Gastroesophageal sphincter (tissue), 4 donors: Measurements from ENCODE around the gene FASTKD3. TPM values are rescaled to one million over a fixed set of nuclear protein-coding genes. Genes with fewer than 3 reads are reported as not detected.

Experiments used
- ATAC-seq: fragments of 150-250 bp; one replicate; pipeline ENCODE4 v1.9.1; 2016; ENCODE audit warnings: mild to moderate bottlenecking, moderate library complexity
- H3K27ac ChIP-seq, 4 donors: fragments of 200-600 bp; sonication (generic) in 3 of 4; 1 replicate in 3 of 4; 2 replicates in 1 of 4; pipeline ENCODE4 v1.5.1; 2016 to 2019
- H3K27me3 ChIP-seq: fragments of 200-600 bp; sonication (generic); one replicate; pipeline ENCODE4 v1.5.1; 2019
- H3K36me3 ChIP-seq, 2 donors: fragments of 200-600 bp; sonication (generic); one replicate each; pipeline ENCODE4 v1.5.1; 2019; ENCODE audit warnings: control low read depth in 1 of 2
- H3K4me1 ChIP-seq, 3 donors: fragments of 200-600 bp; sonication (generic); 1 replicate in 2 of 3; 2 replicates in 1 of 3; pipeline ENCODE4 v1.5.1; 2016 to 2019; ENCODE audit warnings: control low read depth in 2 of 3
- H3K4me3 ChIP-seq, 2 donors: fragments of 200-600 bp; sonication (generic); one replicate each; pipeline ENCODE4 v1.5.1; 2019; ENCODE audit warnings: mild to moderate bottlenecking in 1 of 2, moderate library complexity in 1 of 2
- H3K9me3 ChIP-seq, 3 donors: fragments of 200-600 bp; sonication (generic); one replicate each; pipeline ENCODE4 v1.5.1; 2017 to 2019; ENCODE audit warnings: control low read depth in 2 of 3
- CTCF ChIP-seq, 4 experiments: fragments of 200-600 bp in 2 of 4; fragments of 450-650 bp in 2 of 4; sonication (generic) in 1 of 4; IDR thresholded peaks; one replicate each; pipeline ENCODE4 v1.5.1; 2017 to 2019; ENCODE audit warnings: antibody characterized with exemption in 4 of 4, mild to moderate bottlenecking in 2 of 4, moderate library complexity in 2 of 4
- EP300 ChIP-seq: sonication (generic); formaldehyde crosslinking; IDR thresholded peaks from one replicate; pipeline ENCODE4 v1.6.1; 2017; ENCODE audit warnings: antibody characterized with exemption, mild to moderate bottlenecking
- POLR2A ChIP-seq, 2 donors: fragments of 450-650 bp; IDR thresholded peaks; one replicate each; pipeline ENCODE4 v1.6.1; 2017; ENCODE audit warnings: antibody characterized with exemption in 2 of 2, mild to moderate bottlenecking in 2 of 2, moderate library complexity in 1 of 2
- POLR2AphosphoS5 ChIP-seq: sonication (generic); formaldehyde crosslinking; IDR thresholded peaks from one replicate; pipeline ENCODE4 v1.6.1; 2017; ENCODE audit warnings: antibody characterized with exemption
- WGBS, 2 donors: methylation state at CpG; one replicate each; pipeline ENCODE4 v1.1.5; 2018; ENCODE audit warnings: low coverage in 1 of 2; 5-methylcytosine and 5-hydroxymethylcytosine counted together
- total RNA-seq, 4 donors: library from RNA; depleted of rRNA; stranded (reverse); fragments of >200 nt; gene quantifications; one replicate each; pipeline ENCODE4 v1.1.0, GENCODE V29; 2016

Gene FASTKD3
- total RNA-seq, 4 donors from 2014 or later: 4.6 to 14.4 (median 10.1) TPM

DNA sequence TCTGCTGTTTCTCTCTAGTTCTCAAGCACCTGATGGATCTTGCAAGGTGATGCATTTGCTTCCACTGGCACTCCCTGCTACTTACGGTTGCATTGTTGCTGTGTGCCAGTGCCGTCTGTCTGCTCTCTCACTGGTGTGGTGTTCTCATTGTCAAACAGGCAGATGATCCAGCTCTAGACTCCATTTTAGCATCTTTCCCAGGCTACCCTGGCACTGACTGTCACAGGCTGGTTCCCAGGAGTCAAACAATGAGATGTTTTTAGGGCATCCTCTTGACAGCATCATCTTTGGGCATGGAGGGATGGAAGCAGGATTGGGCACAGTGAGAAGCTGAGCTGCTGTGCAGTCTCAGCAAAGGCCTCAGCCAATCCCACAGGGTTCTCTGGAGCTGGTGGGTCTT is 13.0 kb upstream of the FASTKD3 start:
- no peak overlapping the region for H3K4me3 ChIP-seq
- no peak for TF ChIP-seq POLR2AphosphoS5
- TF ChIP-seq CTCF (IDR thresholded peaks at IDR 0.05): no peak
- no peak for TF ChIP-seq EP300
- no peak for TF ChIP-seq POLR2A (IDR thresholded peaks at IDR 0.05)
- H3K4me1 ChIP-seq: no peaks in the 10 kb centered on the region
- H3K27me3 ChIP-seq: no peaks in the 10 kb centered on the region
- H3K27ac ChIP-seq: no peak overlapping the region
- peaks cover 6 to 99% of the 10 kb centered on the region in 2 donors for H3K36me3 ChIP-seq
- WGBS, 2 donors: 94 to 100% methylated on average over 1 to 2 of the region's 2 CpGs
- no peaks in the 10 kb centered on the region for H3K9me3 ChIP-seq
- no peak for ATAC-seq

GRCh38 chr5:7881091-7881490 is 12.3 kb upstream of the FASTKD3 start:
- H3K9me3 ChIP-seq: no peaks in the 10 kb centered on the region
- H3K27ac ChIP-seq: no peak overlapping the region
- H3K36me3 ChIP-seq: peaks cover 11 to 99% of the 10 kb centered on the region in 2 donors
- H3K4me1 ChIP-seq: no peaks in the 10 kb centered on the region
- H3K4me3 ChIP-seq: no peak overlapping the region
- no peak for ATAC-seq
- WGBS, 2 donors: 83% methylated on average over 2 of the region's 4 CpGs; no CpG with 5 or more reads in 1 of the 2 donors
- no peaks in the 10 kb centered on the region for H3K27me3 ChIP-seq
- TF ChIP-seq EP300: no peak
- TF ChIP-seq POLR2AphosphoS5: no peak
- TF ChIP-seq CTCF (IDR thresholded peaks at IDR 0.05): no peak
- TF ChIP-seq POLR2A (IDR thresholded peaks at IDR 0.05): no peak

GRCh38 chr5:7878381-7878873 is 9.6 kb upstream of the FASTKD3 start:
- Histone ChIP-seq H3K9me3 (no peaks in the 10 kb centered on the region), H3K27me3 (no peaks in the 10 kb centered on the region), H3K4me3 (no peak overlapping the region), H3K27ac (no peak overlapping the region), H3K4me1 (no peaks in the 10 kb centered on the region), H3K36me3 (peaks cover 11 to 90% of the 10 kb centered on the region in 2 donors)
- TF ChIP-seq POLR2AphosphoS5: no peak
- TF ChIP-seq CTCF (IDR thresholded peaks at IDR 0.05): no peak
- no peak for TF ChIP-seq POLR2A (IDR thresholded peaks at IDR 0.05)
- no peak for TF ChIP-seq EP300
- ATAC-seq: no peak

GRCh38 chr5:7877851-7878250 is 9.0 kb upstream of the FASTKD3 start:
- ATAC-seq: no peak
- no peaks in the 10 kb centered on the region for H3K27me3 ChIP-seq
- no peak for TF ChIP-seq CTCF (IDR thresholded peaks at IDR 0.05)
- no peak for TF ChIP-seq POLR2AphosphoS5
- no peak for TF ChIP-seq POLR2A (IDR thresholded peaks at IDR 0.05)
- no peak for TF ChIP-seq EP300
- H3K4me1 ChIP-seq: peaks cover 0 to 1% (median 0%) of the 10 kb centered on the region in 3 donors
- H3K9me3 ChIP-seq: no peaks in the 10 kb centered on the region
- peaks cover 11 to 84% of the 10 kb centered on the region in 2 donors for H3K36me3 ChIP-seq
- no peak overlapping the region for H3K4me3 ChIP-seq
- 73 to 75% methylated on average over 7 to 9 of the region's 9 CpGs for WGBS, 2 donors
- no peak overlapping the region for H3K27ac ChIP-seq

DNA sequence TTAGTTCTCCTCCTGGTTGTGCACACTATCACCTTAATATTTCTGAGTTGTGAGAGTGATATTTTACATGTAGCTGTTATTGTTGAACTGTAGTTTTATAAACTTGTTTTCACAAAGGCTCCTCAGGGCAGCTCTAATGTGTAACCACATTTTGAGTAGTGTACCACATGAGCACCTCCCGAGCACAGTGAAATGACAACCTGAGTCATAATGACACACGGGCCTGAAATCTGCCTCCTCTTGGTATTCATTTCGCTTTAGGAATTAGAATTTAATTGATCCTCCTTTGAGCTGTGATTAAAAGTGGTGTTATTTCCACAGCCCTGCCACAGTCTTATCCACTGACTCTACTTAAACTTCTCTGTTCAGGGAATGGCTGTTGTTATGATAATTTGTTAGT is 8.0 kb upstream of the FASTKD3 start:
- TF ChIP-seq POLR2AphosphoS5: no peak
- no peak for TF ChIP-seq POLR2A (IDR thresholded peaks at IDR 0.05)
- TF ChIP-seq EP300: no peak
- TF ChIP-seq CTCF (IDR thresholded peaks at IDR 0.05): no peak

More for the DNA sequence above, 8.0 kb upstream of the FASTKD3 start:
- Histone ChIP-seq H3K36me3 (peaks cover 11 to 74% of the 10 kb centered on the region in 2 donors), H3K9me3 (no peaks in the 10 kb centered on the region), H3K27me3 (no peaks in the 10 kb centered on the region), H3K4me1 (peaks cover 0 to 9% (median 0%) of the 10 kb centered on the region in 3 donors), H3K4me3 (no peak overlapping the region), H3K27ac (no peak overlapping the region)
- no peak for ATAC-seq
- 69 to 79% methylated on average over 2 to 3 of the region's 3 CpGs for WGBS, 2 donors
